H1 (cell line): Measurements from ENCODE around the gene TBC1D22B. TPM values are rescaled to one million over a fixed set of nuclear protein-coding genes. Genes with fewer than 3 reads are reported as not detected.

Source experiments
- CTCF ChIA-PET: fragments of 300-600 bp; sonication (Branson Sonifier 250); formaldehyde crosslinking; loops from one replicate; lab custom pipeline; 2021; ENCODE audit not compliant: partially characterized antibody; lab: Charles Lee
- POLR2A ChIA-PET: fragments of 300-600 bp; sonication (Branson Sonifier 250); formaldehyde crosslinking; loops from one replicate; lab custom pipeline; 2021; ENCODE audit warnings: inconsistent platforms; ENCODE audit not compliant: partially characterized antibody; lab: Charles Lee
- DNase-seq, 2 experiments: peaks; one replicate each; pipeline versions ENCODE4 v3.0.0 to v3.0.0-alpha.2; 2010 to 2022; ENCODE audit warnings: low spot score in 2 of 2, low read depth in 1 of 2, mixed read lengths in 1 of 2
- FAIRE-seq: peaks from 2 replicates; lab custom pipeline; 2011; peaks lifted over from hg19 to GRCh38; lab: Jason Lieb, UNC
- H2AFZ ChIP-seq: 2 replicates; pipeline ENCODE4 v1.8.1; 2012; ENCODE audit warnings: low read length, inconsistent platforms
- H2AK5ac ChIP-seq: 2 replicates; pipeline ENCODE4 v1.6.1; 2013; ENCODE audit warnings: low read depth, low read length
- H2BK120ac ChIP-seq: replicated peaks from 2 replicates; pipeline ENCODE3; 2013; ENCODE audit warnings: low read depth, low read length, inconsistent platforms
- H2BK12ac ChIP-seq: 2 replicates; pipeline ENCODE4 v1.6.1; 2013; ENCODE audit warnings: low read depth, low read length
- H2BK15ac ChIP-seq: 2 replicates; pipeline ENCODE4 v1.6.1; 2013; ENCODE audit warnings: low read length
- H2BK20ac ChIP-seq: 2 replicates; pipeline ENCODE4 v1.6.1; 2013; ENCODE audit warnings: low read length
- H2BK5ac ChIP-seq: 2 replicates; pipeline ENCODE4 v1.6.1; 2013; ENCODE audit warnings: low read depth, low read length
- H3K14ac ChIP-seq: 2 replicates; pipeline ENCODE4 v1.6.1; 2013; ENCODE audit warnings: inconsistent platforms; ENCODE audit not compliant: insufficient read length
- H3K18ac ChIP-seq: 2 replicates; pipeline ENCODE4 v1.6.1; 2013; ENCODE audit warnings: low read length; ENCODE audit errors: extremely low read depth
- H3K23ac ChIP-seq: 2 replicates; pipeline ENCODE4 v1.6.1; 2013; ENCODE audit warnings: inconsistent platforms; ENCODE audit not compliant: insufficient read length
- H3K23me2 ChIP-seq: 2 replicates; pipeline ENCODE4 v1.6.1; 2013; ENCODE audit warnings: low read depth, low read length
- H3K27ac ChIP-seq: 2 replicates; pipeline ENCODE4 v1.6.1; 2011; ENCODE audit warnings: low read depth, low read length, inconsistent platforms
- H3K27me3 ChIP-seq, 4 experiments: replicated peaks in 1 of 4; 1 replicate in 1 of 4; 2 replicates in 3 of 4; pipeline versions ENCODE4 v1.6.1 to v1.8.1; 2011 to 2013; ENCODE audit warnings: low read length in 3 of 4, mild to moderate bottlenecking in 3 of 4, inconsistent platforms in 2 of 4, mixed read lengths in 2 of 4, moderate library complexity in 1 of 4; ENCODE audit not compliant: control insufficient read depth in 3 of 4, insufficient read depth in 3 of 4; ENCODE audit errors: extremely low read depth in 1 of 4
- H3K36me3 ChIP-seq, 4 experiments: 2 replicates each; pipeline versions ENCODE4 v1.6.1 to v1.8.1; 2011 to 2013; ENCODE audit warnings: mild to moderate bottlenecking in 4 of 4, low read length in 3 of 4, moderate library complexity in 2 of 4, control low read depth in 1 of 4, inconsistent platforms in 1 of 4; ENCODE audit not compliant: insufficient read depth in 4 of 4, control insufficient read depth in 2 of 4
- H3K4ac ChIP-seq: replicated peaks from 2 replicates; pipeline ENCODE3; 2013; ENCODE audit warnings: low read length, low read depth, mixed read lengths, inconsistent platforms; ENCODE audit not compliant: insufficient read length
- H3K4me1 ChIP-seq, 4 experiments: replicated peaks in 1 of 4; 1 replicate in 1 of 4; 2 replicates in 3 of 4; pipeline versions ENCODE4 v1.6.1 to v1.8.1; 2011 to 2013; ENCODE audit warnings: low read length in 3 of 4, inconsistent platforms in 2 of 4, mixed read lengths in 1 of 4; ENCODE audit not compliant: insufficient read depth in 4 of 4, control insufficient read depth in 3 of 4
- H3K4me2 ChIP-seq, 2 experiments: 2 replicates each; pipeline versions ENCODE4 v1.6.1 to v1.8.1; 2011 to 2013; ENCODE audit warnings: low read depth in 2 of 2, low read length in 2 of 2, control low read depth in 1 of 2, inconsistent platforms in 1 of 2, mild to moderate bottlenecking in 1 of 2; ENCODE audit not compliant: insufficient read depth in 1 of 2
- H3K4me3 ChIP-seq, 4 experiments: fragments of 200-600, 300-600 bp in 1 of 4; sonication (generic), shearing (Covaris generic), sonication (Bioruptor Twin) in 1 of 4; 2 replicates each; pipeline versions ENCODE4 v1.5.1 to v1.8.1; 2011 to 2016; ENCODE audit warnings: low read length in 4 of 4, low read depth in 3 of 4, control low read depth in 2 of 4, inconsistent platforms in 2 of 4, mild to moderate bottlenecking in 2 of 4, mixed read lengths in 1 of 4, moderate library complexity in 1 of 4; ENCODE audit not compliant: insufficient read depth in 2 of 4; ENCODE audit errors: extremely low read depth in 1 of 4
- H3K56ac ChIP-seq: replicated peaks from 2 replicates; pipeline ENCODE3; 2013; ENCODE audit warnings: low read depth, mild to moderate bottlenecking, mixed read lengths, low read length, inconsistent platforms; ENCODE audit not compliant: insufficient read length
- H3K79me1 ChIP-seq: 2 replicates; pipeline ENCODE4 v1.6.1; 2013; ENCODE audit warnings: low read depth, low read length, control low read depth
- H3K79me2 ChIP-seq, 2 experiments: 2 replicates each; pipeline versions ENCODE4 v1.6.1 to v1.8.1; 2012 to 2013; ENCODE audit warnings: low read length in 2 of 2, mild to moderate bottlenecking in 2 of 2, inconsistent platforms in 1 of 2; ENCODE audit not compliant: insufficient read depth in 2 of 2, control insufficient read depth in 1 of 2
- H3K9ac ChIP-seq, 4 experiments: replicated peaks in 1 of 4; 1 replicate in 1 of 4; 2 replicates in 3 of 4; pipeline versions ENCODE4 v1.6.1 to v1.8.1; 2011 to 2013; ENCODE audit warnings: low read depth in 3 of 4, low read length in 3 of 4, control low read depth in 2 of 4, mild to moderate bottlenecking in 2 of 4, moderate library complexity in 2 of 4, inconsistent platforms in 1 of 4; ENCODE audit errors: extremely low read depth in 1 of 4
- H3K9me3 ChIP-seq, 2 experiments: 2 replicates each; pipeline versions ENCODE4 v1.6.1 to v1.8.1; 2012 to 2013; ENCODE audit warnings: mild to moderate bottlenecking in 2 of 2, moderate library complexity in 2 of 2, control low read depth in 1 of 2, inconsistent platforms in 1 of 2, low read depth in 1 of 2, low read length in 1 of 2, mixed read lengths in 1 of 2; ENCODE audit not compliant: insufficient read depth in 2 of 2
- H4K20me1 ChIP-seq, 2 experiments: replicated peaks in 1 of 2; 2 replicates each; pipeline versions ENCODE3 to v1.8.1; 2011 to 2013; ENCODE audit warnings: inconsistent platforms in 2 of 2, low read length in 2 of 2, mild to moderate bottlenecking in 1 of 2; ENCODE audit not compliant: insufficient read depth in 2 of 2, control insufficient read depth in 1 of 2
- H4K5ac ChIP-seq: 2 replicates; pipeline ENCODE4 v1.6.1; 2013; ENCODE audit warnings: low read length, low read depth, mixed read lengths, inconsistent platforms; ENCODE audit not compliant: insufficient read length
- H4K8ac ChIP-seq: 2 replicates; pipeline ENCODE4 v1.8.0; 2013; ENCODE audit warnings: mild to moderate bottlenecking, moderate library complexity, low read length, inconsistent platforms; ENCODE audit not compliant: insufficient read depth; ENCODE audit errors: extremely low read depth
- H4K91ac ChIP-seq: replicated peaks from 2 replicates; pipeline ENCODE3; 2013; ENCODE audit warnings: low read length, mixed read lengths, inconsistent platforms; ENCODE audit not compliant: insufficient read length
- CBX5 ChIP-seq: fragments of 300-800, 300-1000 bp; sonication (generic); IDR thresholded peaks from 2 replicates; pipeline ENCODE4 v1.7.1; 2016; ENCODE audit warnings: antibody characterized with exemption, low read length, low read depth
- GTF2F1 ChIP-seq: IDR thresholded peaks from 2 replicates; pipeline ENCODE4 v1.6.1; 2012; ENCODE audit warnings: low read depth, low read length, improper control_type of control experiment, borderline replicate concordance
- HDAC2 ChIP-seq, 2 experiments: fragments of 300-600 bp in 1 of 2; sonication (generic) in 1 of 2; IDR thresholded peaks; 2 replicates each; pipeline ENCODE4 v1.6.1; 2011 to 2012; ENCODE audit warnings: low read depth in 2 of 2, low read length in 2 of 2, mild to moderate bottlenecking in 2 of 2, moderate library complexity in 2 of 2, borderline replicate concordance in 1 of 2, inconsistent platforms in 1 of 2
- SIX5 ChIP-seq: IDR thresholded peaks from 2 replicates; pipeline ENCODE4 v1.6.1; 2011; ENCODE audit warnings: mild to moderate bottlenecking, low read depth, low read length
- TAF7 ChIP-seq: optimal IDR thresholded peaks from 2 replicates; pipeline ENCODE3; 2011; ENCODE audit warnings: low read depth, mild to moderate bottlenecking, inconsistent platforms, low read length, moderate library complexity, borderline replicate concordance
- WGBS, 2 experiments: shearing (Covaris generic) in 1 of 2; methylation state at CpG; one replicate each; pipeline versions ENCODE4 v1.1.6 to v1.1.7; 2013 to 2015; ENCODE audit warnings: low lambda C conversion rate in 2 of 2, mixed read lengths in 2 of 2, inconsistent platforms in 1 of 2, low coverage in 1 of 2, missing lambda C conversion rate in 1 of 2; ENCODE audit not compliant: insufficient replicate concordance in 2 of 2, insufficient coverage in 1 of 2, insufficient read length in 1 of 2; ENCODE audit errors: extremely low coverage in 1 of 2, missing lambda C conversion rate in 1 of 2; 5-methylcytosine and 5-hydroxymethylcytosine counted together
- polyA plus RNA-seq, 7 experiments: library from polyadenylated mRNA; depleted of rRNA in 3 of 7; stranded (reverse) in 5 of 7; unstranded in 2 of 7; fragments of >200 nt in 5 of 7; fragments of 200-250 nt in 2 of 7; gene quantifications; 1 replicate in 5 of 7; 2 replicates in 1 of 7; 4 replicates in 1 of 7; pipeline versions ENCODE4 v1.2.1 to v1.2.3, GENCODE V29; 2011 to 2013; ENCODE audit warnings: missing spikeins in 2 of 7, mixed read lengths in 2 of 7
- total RNA-seq: library from RNA; stranded (reverse); fragmentation: NEBNext Ultra II Directional; extraction: Animal tissue kit (Norgen Biotek cat#: 25700); gene quantifications from 2 replicates; pipeline ENCODE4 v1.2.1, GENCODE V29; 2021

Gene TBC1D22B
- total and polyA plus RNA-seq, 2 of the 8 experiments (the other 6 are each of a cell fraction or from before 2014, with no cell fraction given) = 10.1 to 17.4 TPM

GRCh38 chr6:37352384-37352783, 94.8 kb downstream of the TBC1D22B start:
- Histone ChIP-seq H4K5ac (no peak overlapping the region), H3K56ac (no peak overlapping the region), H3K4me1 (peaks cover 0 to 3% (median 3%) of the 10 kb centered on the region in 4 experiments; a peak in 4 of 7 replicates), H3K4me3 (no peak overlapping the region), H3K18ac (no peak overlapping the region), H2BK12ac (no peak overlapping the region), H2BK20ac (no peak overlapping the region), H3K23ac (no peak overlapping the region), H3K23me2 (peaks cover 4% of the 10 kb centered on the region; the same call in 1 of the 2 replicates), H2BK15ac (no peak overlapping the region), H4K91ac (no peak overlapping the region), H3K79me1 (peaks cover 4% of the 10 kb centered on the region), H3K9me3 (no peaks in the 10 kb centered on the region), H3K36me3 (no peaks in the 10 kb centered on the region), H4K8ac (no peak overlapping the region), H2BK120ac (no peak overlapping the region), H3K4me2 (no peak overlapping the region), H4K20me1 (no peaks in the 10 kb centered on the region), H3K9ac (no peak overlapping the region), H2AK5ac (no peak overlapping the region), H3K27ac (no peak overlapping the region), H3K4ac (no peak overlapping the region), H3K14ac (no peak overlapping the region), H3K27me3 (no peaks in the 10 kb centered on the region; a peak in 2 of 7 replicates), H2BK5ac (no peak overlapping the region), H3K79me2 (peaks cover 5 to 28% of the 10 kb centered on the region in 2 experiments; a peak in 3 of 4 replicates), H2AFZ (no peak overlapping the region)
- FAIRE-seq (no peak), DNase-seq (no peak)
- POLR2A ChIA-PET = no interaction called here
- TF ChIP-seq TAF7 (no peak), SIX5 (no peak), GTF2F1 (no peak), CBX5 (no peak), HDAC2 (IDR thresholded peaks at IDR 0.05; ENCODE audit: borderline replicate concordance in 1 of 2, low read depth in 2 of 2, low read length in 2 of 2) (no peak)
- CTCF ChIA-PET = interaction anchor here (1.1 kb wide), 1 partner anchor 38 kb away, joined by 3 read pairs; no protein-coding TSS in a partner anchor
- WGBS, 2 experiments = 100% methylated on average over 1 of the region's 3 CpGs; no CpG with 5 or more reads in 1 of the 2 experiments
